ENCODE measurements around the gene SLC35D1. TPM values are rescaled to one million over a fixed set of nuclear protein-coding genes. Genes with fewer than 3 reads are reported as not detected.
"Not testable (repeated sequence)": the region's sequence is repeated elsewhere in the genome, so short reads cannot be mapped to it uniquely, and the experiment has no call there.

The SLC35D1 gene
- total and polyA plus RNA-seq, 4 donors = 12.3 to 15.0 (median 13.5) TPM

GRCh38 chr1:67078291-67078690 lies 24.3 kb upstream of the SLC35D1 start:
- no CpG with 5 or more reads among the region's 3 CpGs for WGBS (ENCODE audit: insufficient coverage)
- DNase-seq (ENCODE audit: low read depth in 4 of 6, low spot score in 6 of 6) = no peak

GRCh38 chr1:67077593-67077992 lies 23.6 kb upstream of the SLC35D1 start:
- DNase-seq (ENCODE audit: low read depth in 4 of 6, low spot score in 6 of 6) = no peak
- H3K36me3 ChIP-seq (ENCODE audit: control insufficient read depth, insufficient read depth, low read length) = no peaks in the 10 kb centered on the region
- H3K27ac ChIP-seq (ENCODE audit: low read depth, low read length) = no peak overlapping the region
- no peaks in the 10 kb centered on the region for H3K4me1 ChIP-seq (ENCODE audit: control insufficient read depth, insufficient read depth, low read length)
- H3K27me3 ChIP-seq (ENCODE audit: control insufficient read depth, insufficient read depth, low read length) = no peaks in the 10 kb centered on the region
- H3K9me3 ChIP-seq (ENCODE audit: control insufficient read depth, insufficient read depth, low read length) = no peaks in the 10 kb centered on the region
- no peak overlapping the region for H3K4me3 ChIP-seq (ENCODE audit: low read depth, low read length)
- no CpG with 5 or more reads among the region's 1 CpG for WGBS (ENCODE audit: insufficient coverage)

More at GRCh38 chr1:67078291-67078690, 24.3 kb upstream of the SLC35D1 start:
- H3K36me3 ChIP-seq (ENCODE audit: control insufficient read depth, insufficient read depth, low read length) = no peaks in the 10 kb centered on the region
- no peak overlapping the region for H3K27ac ChIP-seq (ENCODE audit: low read depth, low read length)
- H3K27me3 ChIP-seq (ENCODE audit: control insufficient read depth, insufficient read depth, low read length) = no peaks in the 10 kb centered on the region
- H3K4me1 ChIP-seq (ENCODE audit: control insufficient read depth, insufficient read depth, low read length) = no peaks in the 10 kb centered on the region
- no peaks in the 10 kb centered on the region for H3K9me3 ChIP-seq (ENCODE audit: control insufficient read depth, insufficient read depth, low read length)
- H3K4me3 ChIP-seq (ENCODE audit: low read depth, low read length) = no peak overlapping the region

- Histone ChIP-seq H3K27ac (ENCODE audit: low read depth, low read length) (no peak overlapping the region), H3K4me3 (ENCODE audit: low read depth, low read length) (no peak overlapping the region), H3K36me3 (ENCODE audit: control insufficient read depth, insufficient read depth, low read length) (no peaks in the 10 kb centered on the region), H3K9me3 (ENCODE audit: control insufficient read depth, insufficient read depth, low read length) (peaks cover 2% of the 10 kb centered on the region), H3K4me1 (ENCODE audit: control insufficient read depth, insufficient read depth, low read length) (no peaks in the 10 kb centered on the region), H3K27me3 (ENCODE audit: control insufficient read depth, insufficient read depth, low read length) (no peaks in the 10 kb centered on the region)
- no peak for DNase-seq (ENCODE audit: low read depth in 4 of 6, low spot score in 6 of 6)
- WGBS (ENCODE audit: insufficient coverage) = no CpG with 5 or more reads among the region's 1 CpG
These were observed 18.8 kb upstream of the SLC35D1 start for GRCh38 chr1:67072749-67073148.

GRCh38 chr1:67067655-67068054 lies 13.7 kb upstream of the SLC35D1 start:
- 61% methylated on average over 3 of the region's 3 CpGs for WGBS (ENCODE audit: insufficient coverage)
- not testable (repeated sequence) for H3K9me3 ChIP-seq (ENCODE audit: control insufficient read depth, insufficient read depth, low read length); H3K27ac ChIP-seq (ENCODE audit: low read depth, low read length); H3K27me3 ChIP-seq (ENCODE audit: control insufficient read depth, insufficient read depth, low read length); H3K36me3 ChIP-seq (ENCODE audit: control insufficient read depth, insufficient read depth, low read length); H3K4me3 ChIP-seq (ENCODE audit: low read depth, low read length); H3K4me1 ChIP-seq (ENCODE audit: control insufficient read depth, insufficient read depth, low read length); DNase-seq (ENCODE audit: low read depth in 4 of 6, low spot score in 6 of 6)

- no peak overlapping the region for H3K4me3 ChIP-seq (ENCODE audit: low read depth, low read length)
- H3K36me3 ChIP-seq (ENCODE audit: control insufficient read depth, insufficient read depth, low read length) = no peaks in the 10 kb centered on the region
- no peaks in the 10 kb centered on the region for H3K27me3 ChIP-seq (ENCODE audit: control insufficient read depth, insufficient read depth, low read length)
- no peak for DNase-seq (ENCODE audit: low read depth in 4 of 6, low spot score in 6 of 6)
- no CpG with 5 or more reads among the region's 1 CpG for WGBS (ENCODE audit: insufficient coverage)
- H3K27ac ChIP-seq (ENCODE audit: low read depth, low read length) = no peak overlapping the region
- H3K9me3 ChIP-seq (ENCODE audit: control insufficient read depth, insufficient read depth, low read length) = peaks cover 1% of the 10 kb centered on the region
- no peaks in the 10 kb centered on the region for H3K4me1 ChIP-seq (ENCODE audit: control insufficient read depth, insufficient read depth, low read length)
These were observed 8.5 kb upstream of the SLC35D1 start for GRCh38 chr1:67062412-67062811.

- Histone ChIP-seq H3K4me3 (ENCODE audit: low read depth, low read length) (no peak overlapping the region), H3K9me3 (ENCODE audit: control insufficient read depth, insufficient read depth, low read length) (no peaks in the 10 kb centered on the region), H3K27ac (ENCODE audit: low read depth, low read length) (no peak overlapping the region), H3K27me3 (ENCODE audit: control insufficient read depth, insufficient read depth, low read length) (no peaks in the 10 kb centered on the region), H3K4me1 (ENCODE audit: control insufficient read depth, insufficient read depth, low read length) (no peaks in the 10 kb centered on the region), H3K36me3 (ENCODE audit: control insufficient read depth, insufficient read depth, low read length) (no peaks in the 10 kb centered on the region)
- WGBS (ENCODE audit: insufficient coverage) = no CpG with 5 or more reads among the region's 2 CpGs
- DNase-seq (ENCODE audit: low read depth in 4 of 6, low spot score in 6 of 6) = no peak
These were observed 7.3 kb upstream of the SLC35D1 start for GRCh38 chr1:67061266-67061665.

- H3K27ac ChIP-seq (ENCODE audit: low read depth, low read length) = no peak overlapping the region
- no peak for DNase-seq (ENCODE audit: low read depth in 4 of 6, low spot score in 6 of 6)
These were observed 6.9 kb upstream of the SLC35D1 start for GRCh38 chr1:67060811-67061218.

GRCh38 chr1:67059346-67059745 lies 5.4 kb upstream of the SLC35D1 start:
- no peaks in the 10 kb centered on the region for H3K27me3 ChIP-seq (ENCODE audit: control insufficient read depth, insufficient read depth, low read length)
- no peaks in the 10 kb centered on the region for H3K4me1 ChIP-seq (ENCODE audit: control insufficient read depth, insufficient read depth, low read length)
- H3K36me3 ChIP-seq (ENCODE audit: control insufficient read depth, insufficient read depth, low read length) = no peaks in the 10 kb centered on the region
- H3K9me3 ChIP-seq (ENCODE audit: control insufficient read depth, insufficient read depth, low read length) = no peaks in the 10 kb centered on the region
- 78% methylated on average over 1 of the region's 1 CpG for WGBS (ENCODE audit: insufficient coverage)
- no peak overlapping the region for H3K4me3 ChIP-seq (ENCODE audit: low read depth, low read length)
- H3K27ac ChIP-seq (ENCODE audit: low read depth, low read length) = no peak overlapping the region
- no peak for DNase-seq (ENCODE audit: low read depth in 4 of 6, low spot score in 6 of 6)

More at GRCh38 chr1:67060811-67061218, 6.9 kb upstream of the SLC35D1 start:
- Histone ChIP-seq H3K27me3 (ENCODE audit: control insufficient read depth, insufficient read depth, low read length) (no peaks in the 10 kb centered on the region), H3K4me1 (ENCODE audit: control insufficient read depth, insufficient read depth, low read length) (no peaks in the 10 kb centered on the region), H3K36me3 (ENCODE audit: control insufficient read depth, insufficient read depth, low read length) (no peaks in the 10 kb centered on the region), H3K9me3 (ENCODE audit: control insufficient read depth, insufficient read depth, low read length) (no peaks in the 10 kb centered on the region), H3K4me3 (ENCODE audit: low read depth, low read length) (no peak overlapping the region)
- WGBS (ENCODE audit: insufficient coverage) = 100% methylated on average over 1 of the region's 2 CpGs

GRCh38 chr1:67058761-67059160 lies 4.8 kb upstream of the SLC35D1 start:
- H3K36me3 ChIP-seq (ENCODE audit: control insufficient read depth, insufficient read depth, low read length) = no peaks in the 10 kb centered on the region
- no peak overlapping the region for H3K27ac ChIP-seq (ENCODE audit: low read depth, low read length)
- no peak for DNase-seq (ENCODE audit: low read depth in 4 of 6, low spot score in 6 of 6)
- no peaks in the 10 kb centered on the region for H3K9me3 ChIP-seq (ENCODE audit: control insufficient read depth, insufficient read depth, low read length)
- no peak overlapping the region for H3K4me3 ChIP-seq (ENCODE audit: low read depth, low read length)
- H3K4me1 ChIP-seq (ENCODE audit: control insufficient read depth, insufficient read depth, low read length) = no peaks in the 10 kb centered on the region
- WGBS (ENCODE audit: insufficient coverage) = no CpG with 5 or more reads among the region's 3 CpGs
- no peaks in the 10 kb centered on the region for H3K27me3 ChIP-seq (ENCODE audit: control insufficient read depth, insufficient read depth, low read length)

GRCh38 chr1:67058242-67058641 lies 4.3 kb upstream of the SLC35D1 start:
- DNase-seq (ENCODE audit: low read depth in 4 of 6, low spot score in 6 of 6) = no peak
- H3K36me3 ChIP-seq (ENCODE audit: control insufficient read depth, insufficient read depth, low read length) = no peaks in the 10 kb centered on the region
- no peaks in the 10 kb centered on the region for H3K27me3 ChIP-seq (ENCODE audit: control insufficient read depth, insufficient read depth, low read length)
- H3K27ac ChIP-seq (ENCODE audit: low read depth, low read length) = no peak overlapping the region
- no peaks in the 10 kb centered on the region for H3K9me3 ChIP-seq (ENCODE audit: control insufficient read depth, insufficient read depth, low read length)
- no peak overlapping the region for H3K4me3 ChIP-seq (ENCODE audit: low read depth, low read length)
- WGBS (ENCODE audit: insufficient coverage) = no CpG with 5 or more reads among the region's 1 CpG
- H3K4me1 ChIP-seq (ENCODE audit: control insufficient read depth, insufficient read depth, low read length) = no peaks in the 10 kb centered on the region

Measured in spinal cord (tissue), 10 donors.